ENCODE results near the gene CST5. TPM values are rescaled to one million over a fixed set of nuclear protein-coding genes. Genes with fewer than 3 reads are reported as not detected.

The CST5 gene
- total and polyA plus RNA-seq, 9 donors, result not detected

GRCh38 chr20:23926526-23926880, 47.0 kb upstream of the CST5 start:
- H3K27me3 ChIP-seq, result no peaks in the 10 kb centered on the region
- no peak for TF ChIP-seq CTCF (IDR thresholded peaks at IDR 0.05)
- no peak for TF ChIP-seq EP300 (IDR thresholded peaks at IDR 0.05)
- no peak for TF ChIP-seq POLR2A (IDR thresholded peaks at IDR 0.05)
- no peak overlapping the region for H3K27ac ChIP-seq
- H3K9me3 ChIP-seq, result no peaks in the 10 kb centered on the region
- intact Hi-C loops (cut with DNase I), result no loop called here
- DNase-seq, result no peak
- no peaks in the 10 kb centered on the region for H3K36me3 ChIP-seq
- H3K4me1 ChIP-seq (ENCODE audit: insufficient read depth), result no peaks in the 10 kb centered on the region
- H3K4me3 ChIP-seq, result no peak overlapping the region
- WGBS, 3 donors, result 64 to 80% (median 79%) methylated on average over 2 of the region's 2 CpGs

GRCh38 chr20:23925789-23926525, 46.4 kb upstream of the CST5 start:
- TF ChIP-seq POLR2A (IDR thresholded peaks at IDR 0.05) (no peak), EP300 (IDR thresholded peaks at IDR 0.05) (no peak), CTCF (IDR thresholded peaks at IDR 0.05) (no peak)
- Histone ChIP-seq H3K9me3 (no peaks in the 10 kb centered on the region), H3K27me3 (no peaks in the 10 kb centered on the region), H3K4me3 (no peak overlapping the region), H3K27ac (no peak overlapping the region), H3K4me1 (ENCODE audit: insufficient read depth) (no peaks in the 10 kb centered on the region), H3K36me3 (no peaks in the 10 kb centered on the region)
- intact Hi-C loops (cut with DNase I), result no loop called here
- 77 to 82% (median 77%) methylated on average over 6 of the region's 6 CpGs for WGBS, 3 donors
- no peak for DNase-seq

DNA sequence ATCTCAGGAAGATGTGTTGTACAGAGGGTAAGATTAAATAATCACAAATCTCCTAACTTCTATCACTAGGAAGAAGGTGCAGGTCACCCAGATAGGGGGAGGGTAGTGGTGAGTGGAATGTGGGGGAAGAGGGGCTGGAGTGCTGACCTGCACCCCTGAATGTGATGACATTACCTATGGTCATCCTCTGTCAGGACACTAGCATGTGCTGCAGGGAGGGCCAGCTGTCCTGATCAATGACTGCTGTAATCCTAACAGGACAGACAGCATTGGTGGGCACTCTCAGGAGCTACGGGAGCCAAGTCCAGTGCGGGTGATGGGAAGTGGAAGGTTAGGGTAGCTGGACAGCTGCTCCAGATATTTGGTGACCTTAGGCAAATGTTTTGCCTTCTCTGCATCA, 45.2 kb upstream of the CST5 start:
- H3K27ac ChIP-seq, result no peak overlapping the region
- intact Hi-C loops (cut with DNase I), result no loop called here
- WGBS, 3 donors, result 51 to 66% (median 52%) methylated on average over 2 of the region's 2 CpGs
- DNase-seq, result no peak
- no peaks in the 10 kb centered on the region for H3K4me1 ChIP-seq (ENCODE audit: insufficient read depth)
- H3K36me3 ChIP-seq, result no peaks in the 10 kb centered on the region
- TF ChIP-seq POLR2A (IDR thresholded peaks at IDR 0.05), result no peak
- no peak for TF ChIP-seq EP300 (IDR thresholded peaks at IDR 0.05)
- TF ChIP-seq CTCF (IDR thresholded peaks at IDR 0.05), result no peak
- no peaks in the 10 kb centered on the region for H3K27me3 ChIP-seq
- H3K4me3 ChIP-seq, result no peak overlapping the region
- H3K9me3 ChIP-seq, result no peaks in the 10 kb centered on the region

- no peak for DNase-seq
- intact Hi-C loops (cut with DNase I), result no loop called here
- no peaks in the 10 kb centered on the region for H3K4me1 ChIP-seq (ENCODE audit: insufficient read depth)
- H3K27ac ChIP-seq, result no peak overlapping the region
- no peaks in the 10 kb centered on the region for H3K36me3 ChIP-seq
- WGBS, 3 donors, result 59 to 73% (median 71%) methylated on average over 7 of the region's 7 CpGs
- H3K27me3 ChIP-seq, result no peaks in the 10 kb centered on the region
- no peaks in the 10 kb centered on the region for H3K9me3 ChIP-seq
- no peak for TF ChIP-seq CTCF (IDR thresholded peaks at IDR 0.05)
- no peak for TF ChIP-seq EP300 (IDR thresholded peaks at IDR 0.05)
- TF ChIP-seq POLR2A (IDR thresholded peaks at IDR 0.05), result no peak
- H3K4me3 ChIP-seq, result no peak overlapping the region
Observed at GRCh38 chr20:23923891-23924435, 44.4 kb upstream of the CST5 start.

Measured in ovary (tissue), 9 donors.